ENCODE measurements around the gene CHMP4B. TPM values are rescaled to one million over a fixed set of nuclear protein-coding genes. Genes with fewer than 3 reads are reported as not detected.
A peak's percentile ranks its signal among the peaks of the same experiment; 100 is the strongest.

CHMP4B gene
- total RNA-seq, 2 experiments from 2014 or later: 44.2 to 49.3 TPM

GRCh38 chr20:33835615-33836172 is 24.5 kb downstream of the CHMP4B start:
- Mint-ChIP-seq H3K36me3 (ENCODE audit: low read depth) (peaks cover 45% of the 10 kb centered on the region), H3K9me3 (no peaks in the 10 kb centered on the region), H3K4me3 (no peak overlapping the region), H3K27me3 (no peaks in the 10 kb centered on the region), H3K4me1 (ENCODE audit: low read depth) (peaks cover 69% of the 10 kb centered on the region), H3K27ac (no peak overlapping the region)
- Histone ChIP-seq H3K4me1 (ENCODE audit: insufficient read depth, low read length) (peaks cover 41% of the 10 kb centered on the region), H3K4me3 (ENCODE audit: low read length) (no peak overlapping the region), H3K27ac (ENCODE audit: low read depth in 1 of 2, low read length in 2 of 2) (no peak overlapping the region), H3K36me3 (ENCODE audit: insufficient read depth, low read length) (peaks cover 13% of the 10 kb centered on the region), H3K9me3 (ENCODE audit: control insufficient read depth in 1 of 2, insufficient read depth in 1 of 2, low read length in 2 of 2) (no peaks in the 10 kb centered on the region), H3K27me3 (ENCODE audit: control insufficient read depth in 1 of 2, insufficient read depth in 2 of 2, low read length in 2 of 2) (no peaks in the 10 kb centered on the region)
- POLR2A ChIA-PET: interaction anchor here (1.0 kb wide), 1 partner anchor 18 kb away, joined by 3 read pairs; no protein-coding TSS in a partner anchor
- DNase-seq: no peak
- CTCF ChIA-PET: no interaction called here
- ATAC-seq (ENCODE audit: poor library complexity): no peak
- intact Hi-C loops (cut with DNase I, micrococcal nuclease): loop anchor here in 1 of 2 experiments (5.0 kb wide), 1 partner anchor 82 kb away; no protein-coding TSS in a partner anchor
- TF ChIP-seq CTCF (IDR thresholded peaks at IDR 0.05): no peak

- Mint-ChIP-seq H3K27me3 (no peaks in the 10 kb centered on the region), H3K27ac (no peak overlapping the region), H3K4me3 (no peak overlapping the region), H3K36me3 (ENCODE audit: low read depth) (peaks cover 45% of the 10 kb centered on the region), H3K9me3 (no peaks in the 10 kb centered on the region), H3K4me1 (ENCODE audit: low read depth) (peaks cover 75% of the 10 kb centered on the region)
- DNase-seq: no peak
- ATAC-seq (ENCODE audit: poor library complexity): no peak
- Histone ChIP-seq H3K36me3 (ENCODE audit: insufficient read depth, low read length) (peaks cover 13% of the 10 kb centered on the region), H3K4me3 (ENCODE audit: low read length) (no peak overlapping the region), H3K27ac (ENCODE audit: low read depth in 1 of 2, low read length in 2 of 2) (no peak overlapping the region), H3K9me3 (ENCODE audit: control insufficient read depth in 1 of 2, insufficient read depth in 1 of 2, low read length in 2 of 2) (no peaks in the 10 kb centered on the region), H3K27me3 (ENCODE audit: control insufficient read depth in 1 of 2, insufficient read depth in 2 of 2, low read length in 2 of 2) (no peaks in the 10 kb centered on the region), H3K4me1 (ENCODE audit: insufficient read depth, low read length) (peaks cover 44% of the 10 kb centered on the region)
- POLR2A ChIA-PET: no interaction called here
- no peak for TF ChIP-seq CTCF (IDR thresholded peaks at IDR 0.05)
- CTCF ChIA-PET: no interaction called here
- intact Hi-C loops (cut with DNase I, micrococcal nuclease): loop anchor here in 1 of 2 experiments (5.0 kb wide), 1 partner anchor 81 kb away; no protein-coding TSS in a partner anchor
Measured at GRCh38 chr20:33836277-33836676, 25.1 kb downstream of the CHMP4B start.

GRCh38 chr20:33837096-33837830 is 26.1 kb downstream of the CHMP4B start:
- Histone ChIP-seq H3K36me3 (ENCODE audit: insufficient read depth, low read length) (peaks cover 13% of the 10 kb centered on the region), H3K9me3 (ENCODE audit: control insufficient read depth in 1 of 2, insufficient read depth in 1 of 2, low read length in 2 of 2) (no peaks in the 10 kb centered on the region), H3K27ac (ENCODE audit: low read depth in 1 of 2, low read length in 2 of 2) (no peak overlapping the region), H3K4me1 (ENCODE audit: insufficient read depth, low read length) (peaks cover 54% of the 10 kb centered on the region), H3K4me3 (ENCODE audit: low read length) (no peak overlapping the region), H3K27me3 (ENCODE audit: control insufficient read depth in 1 of 2, insufficient read depth in 2 of 2, low read length in 2 of 2) (no peaks in the 10 kb centered on the region)
- ATAC-seq (ENCODE audit: poor library complexity) (no peak), DNase-seq (no peak)
- Mint-ChIP-seq H3K4me1 (ENCODE audit: low read depth) (peaks cover 84% of the 10 kb centered on the region), H3K4me3 (no peak overlapping the region), H3K27ac (peak overlapping the region; percentile 22), H3K27me3 (no peaks in the 10 kb centered on the region), H3K9me3 (no peaks in the 10 kb centered on the region), H3K36me3 (ENCODE audit: low read depth) (peaks cover 36% of the 10 kb centered on the region)
- intact Hi-C loops (cut with DNase I, micrococcal nuclease): loop anchor here in 1 of 2 experiments (5.0 kb wide), 1 partner anchor 80 kb away; no protein-coding TSS in a partner anchor
- CTCF ChIA-PET: no interaction called here
- POLR2A ChIA-PET: interaction anchor here (0.6 kb wide), 1 partner anchor 13 kb away, joined by 6 read pairs; no protein-coding TSS in a partner anchor
- no peak for TF ChIP-seq CTCF (IDR thresholded peaks at IDR 0.05)
